ENCODE data around the gene SYT4.
"Not testable (repeated sequence)": the region's sequence is repeated elsewhere in the genome, so short reads cannot be mapped to it uniquely, and the experiment has no call there.

SYT4 gene

GRCh38 chr18:43277164-43277600, at the start of gene SYT4:
Gene SYT4 (minus strand): TSS chr18:43277490. CDS start chr18:43277281, 209 bp downstream.
- peak; percentile 31 for DNase-seq

- DNase-seq: no peak
These were observed 44.8 kb upstream of the SYT4 start for GRCh38 chr18:43322132-43322531.

- no peak for DNase-seq
These were observed 37.7 kb upstream of the SYT4 start for GRCh38 chr18:43314941-43315340.

GRCh38 chr18:43312891-43313290, 35.6 kb upstream of the SYT4 start:
- no peak for DNase-seq

GRCh38 chr18:43310239-43310638, 32.9 kb upstream of the SYT4 start:
- no peak for DNase-seq

GRCh38 chr18:43303376-43303775, 26.1 kb upstream of the SYT4 start:
- no peak for DNase-seq

GRCh38 chr18:43286187-43286586, 8.9 kb upstream of the SYT4 start:
- not testable (repeated sequence) for DNase-seq

GRCh38 chr18:43283299-43283698, 6.0 kb upstream of the SYT4 start:
- no peak for DNase-seq

- DNase-seq: peak; percentile 67
These were observed 1.9 kb upstream of the SYT4 start for GRCh38 chr18:43279015-43279744.

GRCh38 chr18:43278355-43278754, 1.1 kb upstream of the SYT4 start:
- DNase-seq: no peak

GRCh38 chr18:43276491-43276890, 799 bp downstream of the SYT4 start:
- no peak for DNase-seq

- no peak for DNase-seq
These were observed 1.7 kb downstream of the SYT4 start for GRCh38 chr18:43275546-43275945.

GRCh38 chr18:43274526-43274925, 2.8 kb downstream of the SYT4 start:
- DNase-seq: no peak

GRCh38 chr18:43271593-43272432, 5.5 kb downstream of the SYT4 start:
- DNase-seq: no peak

GRCh38 chr18:43267818-43268217, 9.5 kb downstream of the SYT4 start:
- no peak for DNase-seq

- DNase-seq: no peak
These were observed 11.8 kb downstream of the SYT4 start for GRCh38 chr18:43265465-43265864.

- DNase-seq: no peak
These were observed 28.6 kb downstream of the SYT4 start for GRCh38 chr18:43248610-43249249.

- DNase-seq: no peak
These were observed 29.3 kb downstream of the SYT4 start for GRCh38 chr18:43247944-43248343.

- no peak for DNase-seq
These were observed 38.9 kb downstream of the SYT4 start for GRCh38 chr18:43238429-43238828.

- no peak for DNase-seq
These were observed 40.4 kb downstream of the SYT4 start for GRCh38 chr18:43236921-43237320.

- no peak for DNase-seq
These were observed 42.4 kb downstream of the SYT4 start for GRCh38 chr18:43234889-43235288.

- DNase-seq: no peak
These were observed 54.8 kb downstream of the SYT4 start for GRCh38 chr18:43222501-43222900.

GRCh38 chr18:43220691-43221090, 56.6 kb downstream of the SYT4 start:
- DNase-seq: no peak
